ENCODE data around the gene ERCC1. TPM values are rescaled to one million over a fixed set of nuclear protein-coding genes. Genes with fewer than 3 reads are reported as not detected.

ERCC1 gene
- total and polyA plus RNA-seq, 2 of the 13 experiments (the other 11 are each of a cell fraction or from before 2014, with no cell fraction given) = 40.0 to 66.4 TPM

GRCh38 chr19:45448887-45449299 is 25.2 kb upstream of the ERCC1 start (continued):
- no peak for TF ChIP-seq ZBTB1 (CRISPR knock-in tag; IDR thresholded peaks at IDR 0.05; ENCODE audit: borderline replicate concordance)
- TF ChIP-seq ARID3A (IDR thresholded peaks at IDR 0.05; ENCODE audit: low read depth, low read length) = peak; percentile 89
- TF ChIP-seq NFKBIZ (CRISPR knock-in tag; IDR thresholded peaks at IDR 0.05) = no peak
- no peak for TF ChIP-seq JARID2 (CRISPR knock-in tag; IDR thresholded peaks at IDR 0.05; ENCODE audit: insufficient replicate concordance)
- no peak for TF ChIP-seq TP53 (CRISPR knock-in tag; conservative IDR thresholded peaks at IDR 0.05)
- TF ChIP-seq RFXAP (CRISPR knock-in tag; IDR thresholded peaks at IDR 0.05; ENCODE audit: borderline replicate concordance) = no peak
- TF ChIP-seq ZNF543 (CRISPR knock-in tag; IDR thresholded peaks at IDR 0.05) = no peak
- no peak for TF ChIP-seq MIXL1 (CRISPR knock-in tag; IDR thresholded peaks at IDR 0.05)
- TF ChIP-seq ZC3H13 (CRISPR knock-in tag; IDR thresholded peaks at IDR 0.05) = no peak
- TF ChIP-seq SALL1 (CRISPR knock-in tag; IDR thresholded peaks at IDR 0.05) = 0 out of 2 replicates have a peak, but pooled peaks have one; percentile 11
- TF ChIP-seq ZNF317 (CRISPR knock-in tag; IDR thresholded peaks at IDR 0.05) = no peak
- TF ChIP-seq JUN (CRISPR knock-in tag; IDR thresholded peaks at IDR 0.05) = no peak
- TF ChIP-seq ZNF263 (CRISPR knock-in tag; IDR thresholded peaks at IDR 0.05) = no peak
- TF ChIP-seq ARID2 (CRISPR knock-in tag; IDR thresholded peaks at IDR 0.05; ENCODE audit: borderline replicate concordance) = no peak
- no peak for TF ChIP-seq ZSCAN21 (CRISPR knock-in tag; IDR thresholded peaks at IDR 0.05; ENCODE audit: borderline replicate concordance)
- TF ChIP-seq TBX2 (CRISPR knock-in tag; IDR thresholded peaks at IDR 0.05; ENCODE audit: borderline replicate concordance) = 0 out of 2 replicates have a peak, but pooled peaks have one; percentile 23
- no peak for TF ChIP-seq JUNB (CRISPR knock-in tag; IDR thresholded peaks at IDR 0.05; ENCODE audit: borderline replicate concordance)
- TF ChIP-seq FOSL1 (CRISPR knock-in tag; IDR thresholded peaks at IDR 0.05; ENCODE audit: borderline replicate concordance) = peak; percentile 56; the same call in 1 of the 2 replicates
- TF ChIP-seq HOXD1 (CRISPR knock-in tag; IDR thresholded peaks at IDR 0.05) = no peak
- TF ChIP-seq ATF4 (CRISPR knock-in tag; IDR thresholded peaks at IDR 0.05) = 0 out of 4 replicates have a peak, but pooled peaks of 1 of the 2 experiments have one; percentile 34
